Activated CD8-positive, alpha-beta T cell treated with anti-CD3 and anti-CD28 coated beads for 36 hours (primary cell): ENCODE data around the gene LSS. TPM values are rescaled to one million over a fixed set of nuclear protein-coding genes. Genes with fewer than 3 reads are reported as not detected.
"Not testable (repeated sequence)": the region's sequence is repeated elsewhere in the genome, so short reads cannot be mapped to it uniquely, and the experiment has no call there.

Experiments
- ATAC-seq: fragments of 200-7000 bp; cut with Tn5 transposase; one replicate; pipeline ENCODE4 v1.10.0; 2021; ENCODE audit warnings: mild to moderate bottlenecking, moderate library complexity
- CTCF ChIA-PET: fragments of 350-600 bp; sonication (Branson Sonifier 250); formaldehyde crosslinking; loops from one replicate; lab custom pipeline; 2021; ENCODE audit warnings: antibody characterized with exemption; lab: Charles Lee
- POLR2A ChIA-PET: fragments of 350-600 bp; sonication (Branson Sonifier 250); formaldehyde crosslinking; loops from one replicate; lab custom pipeline; 2021; ENCODE audit warnings: antibody characterized with exemption; lab: Charles Lee
- DNase-seq: peaks from one replicate; pipeline ENCODE4 v3.0.0-alpha.2; 2020
- H3K27ac Mint-ChIP-seq: one replicate; pipeline ENCODE4 v1.8.0; 2021; ENCODE audit warnings: mild to moderate bottlenecking, mixed read lengths
- H3K27me3 Mint-ChIP-seq: one replicate; pipeline ENCODE4 v1.8.0; 2021; ENCODE audit warnings: mixed read lengths
- H3K36me3 Mint-ChIP-seq: one replicate; pipeline ENCODE4 v1.8.0; 2021; ENCODE audit warnings: low read depth, mixed read lengths
- H3K4me1 Mint-ChIP-seq: one replicate; pipeline ENCODE4 v1.8.0; 2021; ENCODE audit warnings: low read depth, mixed read lengths
- H3K4me3 Mint-ChIP-seq: one replicate; pipeline ENCODE4 v1.8.0; 2021; ENCODE audit warnings: mild to moderate bottlenecking, moderate library complexity, mixed read lengths
- H3K9me3 Mint-ChIP-seq: one replicate; pipeline ENCODE4 v1.8.0; 2021; ENCODE audit warnings: mixed read lengths
- intact Hi-C: fragments of 100-400 bp; cut with micrococcal nuclease; formaldehyde crosslinking; loops from one replicate; pipeline ENCODE4 v1.10.0; 2022
- total RNA-seq, 2 experiments: library from RNA; stranded (reverse); gene quantifications; one replicate each; pipeline ENCODE4 v1.2.3, GENCODE V29; 2021
- TF ChIP-seq, protein P1 (sequence below): fragments of 200-600 bp; IDR thresholded peaks from one replicate; pipeline ENCODE4 v1.8.0; 2022; ENCODE audit warnings: antibody characterized with exemption, mild to moderate bottlenecking

The LSS gene
- total RNA-seq, 2 experiments from 2014 or later, result 20.3 to 20.4 TPM

DNA sequence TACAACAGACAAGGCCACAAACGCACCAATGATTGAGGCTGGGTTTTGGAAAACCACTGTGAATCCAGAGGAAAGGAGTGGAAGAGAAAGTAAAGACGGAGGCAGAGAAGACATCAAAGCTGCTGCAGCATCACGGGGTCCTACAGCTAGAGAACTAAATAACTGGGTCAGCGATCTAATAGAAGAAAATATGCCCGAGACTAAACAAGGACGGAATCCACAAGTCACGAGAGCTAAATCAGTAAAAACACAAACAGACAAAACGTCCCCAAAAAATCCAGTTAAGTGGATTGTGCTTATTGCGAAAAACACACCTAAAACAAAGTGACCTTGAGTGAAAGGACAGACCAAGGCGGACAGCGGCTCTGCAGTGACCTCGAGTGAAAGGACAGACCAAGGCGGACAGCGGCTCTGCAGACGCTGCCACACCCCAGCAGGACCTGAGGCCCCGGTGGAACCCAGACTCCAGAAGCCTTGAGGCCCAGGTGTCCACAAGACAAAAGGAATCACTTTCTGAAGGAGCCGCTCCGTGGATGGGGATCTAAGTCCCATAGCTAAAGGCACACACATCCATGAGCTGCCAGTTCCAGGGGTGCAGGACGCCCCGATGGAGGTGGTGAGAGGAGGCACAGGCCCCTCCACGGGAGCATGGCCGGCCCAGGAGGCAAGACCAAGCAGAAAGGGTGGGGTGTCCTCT, 79.2 kb downstream of the LSS start:
- Mint-ChIP-seq H3K27ac (no peak overlapping the region), H3K36me3 (no peaks in the 10 kb centered on the region), H3K4me1 (peaks cover 4% of the 10 kb centered on the region), H3K27me3 (no peaks in the 10 kb centered on the region), H3K4me3 (no peak overlapping the region), H3K9me3 (no peaks in the 10 kb centered on the region)
- DNase-seq, result no peak
- ATAC-seq, result no peak
- ChIA-PET CTCF (interaction anchor here (1.1 to 1.3 kb wide), 2 partner anchors 26 to 176 kb away, joined by 3 to 4 read pairs; no protein-coding TSS in a partner anchor), POLR2A (interaction anchor here (0.9 kb wide), 1 partner anchor 14 kb away, joined by 3 read pairs; no protein-coding TSS in a partner anchor)
- TF ChIP-seq, protein P1, sequence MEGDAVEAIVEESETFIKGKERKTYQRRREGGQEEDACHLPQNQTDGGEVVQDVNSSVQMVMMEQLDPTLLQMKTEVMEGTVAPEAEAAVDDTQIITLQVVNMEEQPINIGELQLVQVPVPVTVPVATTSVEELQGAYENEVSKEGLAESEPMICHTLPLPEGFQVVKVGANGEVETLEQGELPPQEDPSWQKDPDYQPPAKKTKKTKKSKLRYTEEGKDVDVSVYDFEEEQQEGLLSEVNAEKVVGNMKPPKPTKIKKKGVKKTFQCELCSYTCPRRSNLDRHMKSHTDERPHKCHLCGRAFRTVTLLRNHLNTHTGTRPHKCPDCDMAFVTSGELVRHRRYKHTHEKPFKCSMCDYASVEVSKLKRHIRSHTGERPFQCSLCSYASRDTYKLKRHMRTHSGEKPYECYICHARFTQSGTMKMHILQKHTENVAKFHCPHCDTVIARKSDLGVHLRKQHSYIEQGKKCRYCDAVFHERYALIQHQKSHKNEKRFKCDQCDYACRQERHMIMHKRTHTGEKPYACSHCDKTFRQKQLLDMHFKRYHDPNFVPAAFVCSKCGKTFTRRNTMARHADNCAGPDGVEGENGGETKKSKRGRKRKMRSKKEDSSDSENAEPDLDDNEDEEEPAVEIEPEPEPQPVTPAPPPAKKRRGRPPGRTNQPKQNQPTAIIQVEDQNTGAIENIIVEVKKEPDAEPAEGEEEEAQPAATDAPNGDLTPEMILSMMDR, result no peak
- intact Hi-C loops, result no loop called here

DNA sequence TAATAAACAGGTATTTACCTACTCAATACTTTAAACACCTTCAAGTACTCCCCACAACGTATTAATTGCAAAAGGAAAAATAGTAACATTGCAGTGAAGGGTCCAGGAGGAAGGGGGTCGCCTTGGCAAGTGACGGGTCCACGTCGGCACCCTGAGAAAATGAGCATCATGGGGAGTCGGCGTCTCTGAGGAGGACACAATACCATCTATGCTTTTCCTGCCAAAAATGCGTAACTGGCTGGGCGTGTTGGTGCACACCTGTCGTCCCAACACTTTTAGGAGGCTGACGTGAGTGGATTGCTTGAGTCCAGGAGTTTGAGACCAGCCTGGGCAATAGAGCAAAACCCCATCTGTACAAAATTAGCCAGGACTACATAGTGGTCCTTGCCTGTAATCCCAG, 80.5 kb downstream of the LSS start:
- intact Hi-C loops, result no loop called here

DNA sequence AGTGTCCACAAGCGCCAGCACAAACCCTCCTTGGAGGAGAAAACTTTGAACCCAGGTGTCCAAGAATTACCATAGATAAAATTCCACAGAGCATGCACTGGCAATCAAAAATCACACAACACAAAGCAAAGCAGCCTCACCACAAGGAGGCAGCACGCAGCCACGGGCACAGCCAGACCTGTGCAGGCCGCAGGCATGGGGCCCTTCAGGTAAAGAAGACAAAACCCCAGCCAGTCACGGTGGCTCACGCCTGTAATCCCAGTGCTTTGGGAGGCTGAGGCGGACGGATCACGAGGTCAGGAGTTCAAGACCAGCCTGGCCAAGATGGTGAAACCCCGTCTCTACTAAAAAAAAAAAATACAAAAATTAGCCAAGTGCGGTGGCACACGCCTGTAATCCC, 81.1 kb downstream of the LSS start:
- H3K9me3 Mint-ChIP-seq, CTCF ChIA-PET, intact Hi-C loops, H3K4me3 Mint-ChIP-seq, ATAC-seq, H3K27me3 Mint-ChIP-seq, POLR2A ChIA-PET, H3K36me3 Mint-ChIP-seq, H3K27ac Mint-ChIP-seq: not testable (repeated sequence)
- DNase-seq, result peak; percentile 74
- TF ChIP-seq, protein P1, result peak; percentile 66
- H3K4me1 Mint-ChIP-seq, result peaks cover 11% of the 10 kb centered on the region

More for the DNA sequence above, 80.5 kb downstream of the LSS start:
- H3K9me3 Mint-ChIP-seq, result no peaks in the 10 kb centered on the region
- no peaks in the 10 kb centered on the region for H3K36me3 Mint-ChIP-seq
- no peaks in the 10 kb centered on the region for H3K27me3 Mint-ChIP-seq
- DNase-seq (no peak), ATAC-seq (no peak)
- peaks cover 7% of the 10 kb centered on the region for H3K4me1 Mint-ChIP-seq
- no peak overlapping the region for H3K4me3 Mint-ChIP-seq
- H3K27ac Mint-ChIP-seq, result no peak overlapping the region
- TF ChIP-seq, protein P1, result no peak
- POLR2A ChIA-PET, result no interaction called here
- CTCF ChIA-PET, result no interaction called here

DNA sequence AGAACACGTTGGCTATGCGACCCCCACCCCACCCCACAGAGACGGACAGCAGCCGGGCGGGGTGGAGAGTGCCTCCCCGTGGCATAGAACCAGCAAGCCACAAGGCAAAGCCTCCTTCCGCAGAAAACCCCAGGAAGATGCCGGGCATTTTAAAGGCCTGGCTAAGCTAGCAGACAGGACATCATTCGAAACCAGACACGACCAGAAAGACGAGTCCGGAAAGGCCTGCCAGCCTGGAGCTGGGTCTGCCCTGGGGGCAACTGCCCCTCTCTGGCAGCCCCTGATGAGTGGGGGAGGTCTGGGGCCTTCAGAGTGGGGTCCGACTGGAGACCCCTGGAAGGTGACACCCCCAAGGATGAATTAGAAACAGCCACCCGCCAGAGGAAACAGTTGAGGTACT, 81.7 kb downstream of the LSS start:
- Mint-ChIP-seq H3K9me3 (no peaks in the 10 kb centered on the region), H3K36me3 (no peaks in the 10 kb centered on the region), H3K4me3 (no peak overlapping the region), H3K27ac (no peak overlapping the region), H3K4me1 (peaks cover 12% of the 10 kb centered on the region), H3K27me3 (no peaks in the 10 kb centered on the region)
- ChIA-PET CTCF (no interaction called here), POLR2A (no interaction called here)
- intact Hi-C loops, result no loop called here
- ATAC-seq (no peak), DNase-seq (no peak)
- TF ChIP-seq, protein P1, result no peak

DNA sequence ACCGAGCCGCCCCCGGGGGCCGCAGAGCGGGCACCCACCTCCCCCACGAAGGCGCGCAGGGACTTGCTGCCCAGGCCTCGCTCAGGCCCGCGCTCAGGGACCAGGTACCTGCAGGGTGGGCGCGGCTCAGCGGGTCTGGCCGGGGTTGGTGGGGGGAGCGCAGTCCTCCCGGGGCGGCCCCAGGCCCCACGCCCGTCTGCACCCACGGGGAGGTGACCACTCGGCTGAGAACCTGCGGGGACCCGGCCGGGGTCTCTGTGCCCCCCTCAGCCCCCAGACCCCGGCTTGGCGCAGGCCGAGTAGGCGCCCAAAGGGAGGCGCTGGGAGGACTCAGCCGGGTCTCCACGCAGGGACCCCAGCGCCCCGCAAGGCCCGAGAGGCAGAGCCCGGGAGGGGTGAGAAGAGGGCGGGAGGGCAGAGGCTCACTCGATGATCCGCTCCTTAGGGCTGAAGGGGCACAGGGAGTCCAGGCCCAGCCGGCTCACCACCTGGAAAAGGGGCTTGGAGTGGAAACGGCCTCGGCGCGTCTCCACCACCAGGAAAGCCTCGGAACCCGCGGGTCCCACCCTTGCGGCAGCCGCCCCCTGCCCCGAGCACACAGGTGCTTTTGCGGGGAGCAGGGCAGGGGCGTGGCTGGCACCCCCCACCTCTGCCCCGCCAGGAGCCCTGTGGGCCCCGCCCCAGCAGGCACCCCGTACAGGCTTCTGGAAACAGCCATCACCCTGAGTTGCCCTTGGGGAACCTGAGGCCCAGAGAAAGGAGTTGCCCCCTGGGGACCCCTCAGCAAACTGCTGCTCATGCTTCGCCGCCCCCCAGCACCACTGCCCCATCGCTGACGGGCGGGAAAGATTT, 82.5 kb downstream of the LSS start:
- DNase-seq, result no peak

More for the DNA sequence above, 82.5 kb downstream of the LSS start:
- peaks cover 12% of the 10 kb centered on the region for H3K4me1 Mint-ChIP-seq
- no peak overlapping the region for H3K27ac Mint-ChIP-seq
- no peaks in the 10 kb centered on the region for H3K36me3 Mint-ChIP-seq
- CTCF ChIA-PET, result no interaction called here
- no peaks in the 10 kb centered on the region for H3K27me3 Mint-ChIP-seq
- ATAC-seq, result no peak
- TF ChIP-seq, protein P1, result no peak
- H3K4me3 Mint-ChIP-seq, result no peak overlapping the region
- intact Hi-C loops, result no loop called here
- POLR2A ChIA-PET, result no interaction called here
- H3K9me3 Mint-ChIP-seq, result no peaks in the 10 kb centered on the region
